Astrocyte (in vitro differentiated cells and primary cell): ENCODE data around the gene TAF1C.

ENCODE experiments used
- EZH2 ChIP-seq: IDR thresholded peaks from 2 replicates; pipeline ENCODE4 v1.6.1; 2012; ENCODE audit warnings: mild to moderate bottlenecking, low read length, inconsistent platforms; ENCODE audit not compliant: insufficient read depth
- TF ChIP-seq, protein P1 (sequence below): IDR thresholded peaks from 2 replicates; pipeline ENCODE4 v1.5.1; 2011; ENCODE audit warnings: low read depth, mild to moderate bottlenecking, inconsistent platforms, low read length, moderate library complexity; ENCODE audit not compliant: insufficient read depth

DNA sequence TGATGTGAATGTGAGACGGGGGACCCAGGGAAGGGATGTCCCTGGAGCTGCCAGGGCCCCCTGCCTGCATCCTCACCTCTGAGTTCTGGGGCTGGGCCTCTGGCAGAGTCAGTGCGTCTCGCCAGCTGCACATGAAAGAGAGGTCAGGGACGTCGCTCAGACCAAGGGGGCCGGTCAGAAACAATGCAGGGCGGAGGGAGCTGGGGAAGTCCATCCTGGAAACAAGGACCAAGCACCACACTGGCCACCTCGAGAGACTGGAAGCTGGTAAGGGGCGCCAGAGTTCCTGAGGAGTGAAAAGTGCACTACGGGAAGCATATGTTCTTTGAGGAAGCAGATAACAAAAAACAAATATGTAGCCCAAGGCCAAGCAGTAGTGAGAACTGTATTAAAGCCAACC, 2.1 kb downstream of the TAF1C start:
- TF ChIP-seq, protein P1, sequence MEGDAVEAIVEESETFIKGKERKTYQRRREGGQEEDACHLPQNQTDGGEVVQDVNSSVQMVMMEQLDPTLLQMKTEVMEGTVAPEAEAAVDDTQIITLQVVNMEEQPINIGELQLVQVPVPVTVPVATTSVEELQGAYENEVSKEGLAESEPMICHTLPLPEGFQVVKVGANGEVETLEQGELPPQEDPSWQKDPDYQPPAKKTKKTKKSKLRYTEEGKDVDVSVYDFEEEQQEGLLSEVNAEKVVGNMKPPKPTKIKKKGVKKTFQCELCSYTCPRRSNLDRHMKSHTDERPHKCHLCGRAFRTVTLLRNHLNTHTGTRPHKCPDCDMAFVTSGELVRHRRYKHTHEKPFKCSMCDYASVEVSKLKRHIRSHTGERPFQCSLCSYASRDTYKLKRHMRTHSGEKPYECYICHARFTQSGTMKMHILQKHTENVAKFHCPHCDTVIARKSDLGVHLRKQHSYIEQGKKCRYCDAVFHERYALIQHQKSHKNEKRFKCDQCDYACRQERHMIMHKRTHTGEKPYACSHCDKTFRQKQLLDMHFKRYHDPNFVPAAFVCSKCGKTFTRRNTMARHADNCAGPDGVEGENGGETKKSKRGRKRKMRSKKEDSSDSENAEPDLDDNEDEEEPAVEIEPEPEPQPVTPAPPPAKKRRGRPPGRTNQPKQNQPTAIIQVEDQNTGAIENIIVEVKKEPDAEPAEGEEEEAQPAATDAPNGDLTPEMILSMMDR = no peak
- TF ChIP-seq EZH2 = no peak
